Colonic mucosa (tissue), 4 donors: ENCODE data around the gene HYAL4. TPM values are rescaled to one million over a fixed set of nuclear protein-coding genes. Genes with fewer than 3 reads are reported as not detected.

Experiments
- DNase-seq: peaks from one replicate; pipeline ENCODE4 v3.0.0-alpha.2; 2020
- H3K27ac ChIP-seq: fragments of 200-600 bp; one replicate; pipeline ENCODE4 v1.8.0; 2021
- H3K27me3 ChIP-seq: fragments of 200-600 bp; one replicate; pipeline ENCODE4 v1.8.0; 2021
- H3K36me3 ChIP-seq: fragments of 200-600 bp; one replicate; pipeline ENCODE4 v1.8.0; 2021
- H3K4me1 ChIP-seq: fragments of 200-600 bp; one replicate; pipeline ENCODE4 v1.8.0; 2021; ENCODE audit warnings: mild to moderate bottlenecking
- H3K4me3 ChIP-seq: fragments of 200-600 bp; one replicate; pipeline ENCODE4 v1.8.0; 2021
- H3K9ac ChIP-seq, 2 donors: one replicate each; pipeline ENCODE4 v1.7.0; 2013; ENCODE audit warnings: control low read depth in 2 of 2, low read depth in 2 of 2, low read length in 2 of 2
- H3K9me3 ChIP-seq: fragments of 200-600 bp; one replicate; pipeline ENCODE4 v1.8.0; 2021
- CTCF ChIP-seq: fragments of 200-600 bp; IDR thresholded peaks from one replicate; pipeline ENCODE4 v1.8.0; 2022; ENCODE audit warnings: antibody characterized with exemption, mild to moderate bottlenecking
- intact Hi-C: fragments of 100-400 bp; cut with DNase I; formaldehyde crosslinking; loops from one replicate; pipeline ENCODE4 v1.14.1; 2022
- total RNA-seq, 2 donors: library from RNA; stranded (reverse); fragmentation: NEBNext Ultra II Directional in 1 of 2; extraction: Animal tissue kit (Norgen Biotek cat#: 25700) in 1 of 2; gene quantifications; one replicate each; pipeline ENCODE4 v1.2.1, GENCODE V29; 2021
- donor health status: healthy.
- donor health status: DM: no; HTN: no; CAD: no.
- donor health status: DM: no; HTN: no; CAD: no.

HYAL4 gene
- total RNA-seq, 2 donors from 2014 or later, result not detected

- H3K4me1 ChIP-seq, result no peaks in the 10 kb centered on the region
- H3K27me3 ChIP-seq, result no peaks in the 10 kb centered on the region
- no peak overlapping the region for H3K9ac ChIP-seq
- DNase-seq, result no peak
- intact Hi-C loops, result no loop called here
- no peak for TF ChIP-seq CTCF
- no peaks in the 10 kb centered on the region for H3K9me3 ChIP-seq
- no peak overlapping the region for H3K27ac ChIP-seq
- H3K36me3 ChIP-seq, result no peaks in the 10 kb centered on the region
- no peak overlapping the region for H3K4me3 ChIP-seq
These were observed 72.9 kb downstream of the HYAL4 start for GRCh38 chr7:123917878-123918277.

GRCh38 chr7:123918309-123918708 lies 73.3 kb downstream of the HYAL4 start:
- intact Hi-C loops, result no loop called here
- H3K36me3 ChIP-seq, result no peaks in the 10 kb centered on the region
- no peaks in the 10 kb centered on the region for H3K9me3 ChIP-seq
- no peak for TF ChIP-seq CTCF
- no peak for DNase-seq
- H3K4me1 ChIP-seq, result no peaks in the 10 kb centered on the region
- no peak overlapping the region for H3K9ac ChIP-seq
- H3K27me3 ChIP-seq, result no peaks in the 10 kb centered on the region
- H3K4me3 ChIP-seq, result no peak overlapping the region
- H3K27ac ChIP-seq, result no peak overlapping the region

- H3K4me3 ChIP-seq, result no peak overlapping the region
- intact Hi-C loops, result no loop called here
- H3K9ac ChIP-seq, result no peak overlapping the region
- DNase-seq, result no peak
- H3K36me3 ChIP-seq, result no peaks in the 10 kb centered on the region
- H3K4me1 ChIP-seq, result no peaks in the 10 kb centered on the region
- no peaks in the 10 kb centered on the region for H3K9me3 ChIP-seq
- H3K27ac ChIP-seq, result no peak overlapping the region
- TF ChIP-seq CTCF, result no peak
- H3K27me3 ChIP-seq, result no peaks in the 10 kb centered on the region
These were observed 78.6 kb downstream of the HYAL4 start for GRCh38 chr7:123923599-123923998.

GRCh38 chr7:123924941-123925340 lies 80.0 kb downstream of the HYAL4 start, which contains the start of gene SPAM1:
TSS of gene SPAM1 (plus strand) at chr7:123925241. CDS start at chr7:123953571, 28,330 bp downstream.
- TF ChIP-seq CTCF, result no peak

More at GRCh38 chr7:123924941-123925340, 80.0 kb downstream of the HYAL4 start, which contains the start of gene SPAM1:
- H3K4me1 ChIP-seq, result no peaks in the 10 kb centered on the region
- H3K4me3 ChIP-seq, result no peak within 1 kb of the TSS
- H3K9ac ChIP-seq, result no peak within 1 kb of the TSS
- no peak within 1 kb of the TSS for H3K27ac ChIP-seq
- intact Hi-C loops, result no loop called here
- no peaks in the 10 kb centered on the region for H3K36me3 ChIP-seq
- no peak for DNase-seq
- H3K27me3 ChIP-seq, result no peaks in the 10 kb centered on the region
- no peaks in the 10 kb centered on the region for H3K9me3 ChIP-seq

Other genes with a start within 250 kb of the HYAL4 start
- not detected for gene ASB15, start 243.3 kb upstream of the HYAL4 start, total RNA-seq
- not detected for gene LMOD2, start 189.3 kb upstream of the HYAL4 start, total RNA-seq
- 100 to 1,000 TPM in 1 of 2 donors, 10 to 100 TPM in 1; 54.9 to 126 TPM for gene WASL, start 96.2 kb upstream of the HYAL4 start, total RNA-seq
- not detected for gene SPAM1, start 80.1 kb downstream of the HYAL4 start, total RNA-seq
- gene TMEM229A, start 187.9 kb downstream of the HYAL4 start, total RNA-seq, result not detected